Coronary artery (tissue), 2 donors: ENCODE data around the gene TCEAL7.
"Not testable (repeated sequence)": the region's sequence is repeated elsewhere in the genome, so short reads cannot be mapped to it uniquely, and the experiment has no call there.

Experiments
- DNase-seq: peaks from one replicate; pipeline ENCODE4 v3.0.0-alpha.2; 2017; ENCODE audit warnings: low spot score
- H3K27ac ChIP-seq, 2 donors: fragments of 200-600 bp; sonication (generic); one replicate each; pipeline ENCODE4 v1.5.1; 2016 to 2019
- H3K4me3 ChIP-seq: fragments of 200-600 bp; sonication (generic); 2 replicates; pipeline ENCODE4 v1.5.1; 2016; ENCODE audit warnings: mild to moderate bottlenecking, moderate library complexity
- TF ChIP-seq, protein P1 (sequence below): fragments of 200-600 bp; sonication (generic); IDR thresholded peaks from one replicate; pipeline ENCODE4 v1.5.1; 2019; ENCODE audit warnings: antibody characterized with exemption

TCEAL7 gene, protein sequence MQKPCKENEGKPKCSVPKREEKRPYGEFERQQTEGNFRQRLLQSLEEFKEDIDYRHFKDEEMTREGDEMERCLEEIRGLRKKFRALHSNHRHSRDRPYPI

DNA sequence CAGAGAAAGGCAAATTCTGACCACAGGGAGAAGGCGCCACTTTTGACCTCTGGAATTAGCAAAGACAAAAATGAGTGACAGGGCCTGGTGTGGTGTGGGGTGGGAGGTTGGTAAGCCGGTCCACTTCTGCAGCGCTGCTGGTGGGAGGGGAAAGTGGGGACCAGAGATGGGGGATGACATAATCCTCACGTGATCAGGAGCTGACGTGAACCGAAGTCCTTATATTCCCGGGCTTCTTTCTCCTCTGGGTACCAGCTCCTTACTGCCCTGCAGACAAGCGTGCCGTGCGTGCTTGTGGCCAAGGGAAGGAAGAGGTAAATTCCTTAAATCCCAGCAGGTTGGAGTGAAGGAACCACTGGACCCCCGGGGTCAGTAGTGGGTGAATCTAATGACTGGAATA, at the start of gene TCEAL7:
Gene TCEAL7 (plus strand): TSS at position 249 of the 400 bp plus-strand sequence. CDS start 1,165 bp downstream, outside the sequence.
- no peak within 1 kb of the TSS for H3K27ac ChIP-seq
- TF ChIP-seq, protein P1, sequence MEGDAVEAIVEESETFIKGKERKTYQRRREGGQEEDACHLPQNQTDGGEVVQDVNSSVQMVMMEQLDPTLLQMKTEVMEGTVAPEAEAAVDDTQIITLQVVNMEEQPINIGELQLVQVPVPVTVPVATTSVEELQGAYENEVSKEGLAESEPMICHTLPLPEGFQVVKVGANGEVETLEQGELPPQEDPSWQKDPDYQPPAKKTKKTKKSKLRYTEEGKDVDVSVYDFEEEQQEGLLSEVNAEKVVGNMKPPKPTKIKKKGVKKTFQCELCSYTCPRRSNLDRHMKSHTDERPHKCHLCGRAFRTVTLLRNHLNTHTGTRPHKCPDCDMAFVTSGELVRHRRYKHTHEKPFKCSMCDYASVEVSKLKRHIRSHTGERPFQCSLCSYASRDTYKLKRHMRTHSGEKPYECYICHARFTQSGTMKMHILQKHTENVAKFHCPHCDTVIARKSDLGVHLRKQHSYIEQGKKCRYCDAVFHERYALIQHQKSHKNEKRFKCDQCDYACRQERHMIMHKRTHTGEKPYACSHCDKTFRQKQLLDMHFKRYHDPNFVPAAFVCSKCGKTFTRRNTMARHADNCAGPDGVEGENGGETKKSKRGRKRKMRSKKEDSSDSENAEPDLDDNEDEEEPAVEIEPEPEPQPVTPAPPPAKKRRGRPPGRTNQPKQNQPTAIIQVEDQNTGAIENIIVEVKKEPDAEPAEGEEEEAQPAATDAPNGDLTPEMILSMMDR: no peak
- H3K4me3 ChIP-seq: peak within 1 kb of the TSS; percentile 52
- no peak for DNase-seq

DNA sequence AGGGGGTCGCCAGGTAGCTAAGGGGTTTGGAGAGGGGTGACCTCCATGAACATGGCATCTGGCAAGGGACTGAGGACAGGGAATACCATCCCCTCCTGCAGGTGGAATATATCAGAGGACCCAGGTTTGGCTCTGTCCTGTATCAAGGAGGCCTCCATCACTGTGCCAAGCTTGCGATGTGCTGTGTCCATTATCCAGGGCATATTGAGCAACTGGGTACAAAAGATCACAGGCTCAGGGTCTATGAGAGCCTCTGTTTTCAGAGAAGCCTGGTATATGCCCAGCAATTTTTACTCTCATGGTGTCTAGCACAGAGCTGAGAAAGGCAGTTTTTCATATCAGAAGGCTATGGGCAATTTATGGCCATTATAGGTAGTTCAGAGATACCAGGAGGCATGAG, 36.9 kb upstream of the TCEAL7 start:
- DNase-seq: no peak
- Histone ChIP-seq H3K27ac (no peak overlapping the region), H3K4me3 (no peak overlapping the region)
- TF ChIP-seq, protein P1: no peak

DNA sequence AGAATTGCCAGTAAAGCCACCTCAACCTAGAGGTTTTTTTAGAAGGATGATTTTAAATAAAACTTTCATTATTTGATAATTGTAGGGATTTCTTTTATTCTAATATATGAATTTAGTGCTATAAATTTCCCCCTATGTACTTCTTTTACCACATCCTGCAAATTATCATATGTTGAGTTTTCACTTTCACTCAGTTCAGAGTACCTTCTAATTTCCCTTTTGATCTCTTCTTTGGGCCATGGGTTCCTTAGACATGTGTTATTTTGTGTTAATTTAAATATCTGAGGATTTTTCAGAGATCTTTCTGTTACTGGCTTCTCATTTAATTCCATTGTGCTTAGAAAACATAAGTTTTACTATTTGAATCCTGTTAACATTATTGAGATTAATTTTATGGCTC, 25.3 kb upstream of the TCEAL7 start:
- no peak for DNase-seq
- no peak overlapping the region for H3K4me3 ChIP-seq
- TF ChIP-seq, protein P1: no peak
- no peak overlapping the region for H3K27ac ChIP-seq

DNA sequence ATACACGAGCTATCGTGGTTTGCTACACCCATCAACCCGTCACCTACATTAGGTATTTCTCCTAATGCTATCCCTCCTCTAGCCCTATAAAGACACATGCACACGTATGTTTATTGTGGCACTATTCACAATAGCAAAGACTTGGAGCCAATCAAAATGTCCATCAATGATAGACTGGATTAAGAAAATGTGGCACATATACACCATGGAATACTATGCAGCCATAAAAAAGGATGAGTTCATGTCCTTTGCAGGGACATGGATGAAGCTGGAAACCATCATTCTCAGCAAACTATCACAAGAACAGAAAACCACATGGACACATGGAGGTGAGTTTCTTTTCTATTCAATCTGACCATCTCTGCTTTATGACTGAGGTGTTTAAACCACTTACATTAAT, 24.4 kb upstream of the TCEAL7 start:
- DNase-seq, H3K4me3 ChIP-seq, H3K27ac ChIP-seq: not testable (repeated sequence)

DNA sequence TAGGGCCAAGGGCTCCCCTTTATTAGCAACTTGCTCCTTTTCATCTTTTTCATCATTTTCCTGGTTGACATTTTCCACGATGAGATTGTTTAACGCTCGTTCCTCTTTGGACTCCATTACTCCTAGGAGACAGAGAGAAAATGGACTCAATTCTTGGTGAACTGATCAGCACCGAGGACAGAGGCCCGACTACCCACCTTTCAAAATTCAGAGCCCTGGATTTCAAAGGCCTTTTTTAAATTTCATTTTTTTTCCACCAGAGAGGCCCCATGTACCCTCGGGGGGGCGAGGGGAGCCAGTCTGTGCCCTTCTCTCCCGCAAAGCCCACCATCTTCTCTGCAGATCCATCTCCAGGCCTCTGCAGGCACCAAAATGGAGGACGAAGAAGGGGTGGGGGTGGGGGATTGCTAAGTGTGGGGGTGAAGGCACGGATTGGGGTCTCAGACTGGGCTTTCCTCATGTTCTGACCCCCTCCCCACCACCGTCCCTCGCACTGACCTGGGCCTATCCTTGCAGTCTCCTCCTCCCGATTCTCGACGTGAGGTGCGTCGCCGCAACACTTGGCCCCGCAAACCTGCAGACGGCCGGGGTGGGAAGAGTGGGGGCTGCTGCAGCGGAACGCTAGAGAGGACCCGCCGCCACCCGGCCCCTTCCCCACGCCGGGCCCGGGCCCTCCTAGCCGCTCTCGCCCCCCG, 20.0 kb upstream of the TCEAL7 start:
- H3K4me3 ChIP-seq: peak overlapping the region; percentile 66
- no peak for DNase-seq
- H3K27ac ChIP-seq: no peak overlapping the region
- TF ChIP-seq, protein P1: no peak

DNA sequence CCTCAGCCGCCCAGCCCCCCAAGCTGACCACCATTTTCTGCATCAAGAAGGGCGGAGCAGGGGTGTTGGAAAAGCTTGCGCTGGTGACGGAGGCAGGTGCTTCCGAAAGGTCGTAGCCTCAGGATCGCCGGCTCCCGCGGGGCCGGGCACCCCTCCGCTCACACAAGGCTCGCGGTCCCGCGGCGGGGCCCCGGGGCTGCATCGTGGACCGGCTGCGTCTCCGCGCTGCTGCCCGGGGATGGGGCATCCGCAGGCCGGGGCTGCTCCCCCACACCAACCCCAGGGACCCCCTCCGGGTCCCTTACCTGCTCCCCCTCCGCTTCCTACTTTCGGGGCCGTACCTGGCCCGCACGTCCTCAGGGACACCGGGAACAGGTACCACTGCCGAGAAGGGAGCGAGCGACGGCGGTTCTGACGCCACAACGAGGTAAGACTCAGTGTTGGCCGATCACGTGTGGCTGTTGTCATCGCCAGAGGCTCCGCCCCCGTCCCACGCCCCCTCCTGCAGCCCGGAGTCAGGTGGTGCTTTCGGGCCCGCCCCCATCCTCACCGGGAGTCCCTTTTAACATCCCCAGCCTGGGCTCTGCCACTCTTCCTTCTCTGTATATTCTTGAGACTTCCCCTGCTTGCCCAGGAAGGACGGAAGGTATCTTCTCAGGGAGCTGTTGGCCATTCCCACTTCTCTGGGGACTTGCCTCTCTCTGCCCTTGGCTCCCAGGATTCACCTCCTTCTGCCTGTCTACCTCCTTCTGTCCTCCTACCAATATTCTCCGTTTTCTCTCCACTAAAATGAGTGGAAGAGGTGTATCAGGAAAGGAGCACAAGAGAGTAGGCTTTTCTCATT, 19.3 kb upstream of the TCEAL7 start, which contains the start of gene BEX2:
Gene BEX2 (minus strand): TSS at position 436 of the 844 bp plus-strand sequence. CDS start 1,014 bp downstream, outside the sequence.
- no peak for DNase-seq
- Histone ChIP-seq H3K27ac (no peak within 1 kb of the TSS), H3K4me3 (peak within 1 kb of the TSS; percentile 66)
- TF ChIP-seq, protein P1: no peak

DNA sequence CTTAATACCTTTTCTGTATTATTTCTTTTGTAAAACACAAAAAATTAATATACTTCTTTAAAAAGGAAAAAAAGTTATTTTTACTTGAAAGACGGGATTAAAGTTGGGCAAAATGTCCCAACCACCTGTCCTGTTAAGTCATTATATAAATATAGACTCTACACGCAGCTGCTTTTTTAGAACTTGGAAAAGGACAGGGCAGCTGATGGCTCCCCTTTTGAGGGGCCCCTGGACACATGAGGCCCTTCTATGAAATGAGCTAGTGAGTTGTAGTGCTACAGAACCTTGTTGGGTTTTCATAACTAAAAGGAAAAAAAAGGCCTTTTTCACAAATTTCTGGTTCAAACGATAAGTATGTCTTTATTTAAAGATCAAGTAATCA, 18.6 kb upstream of the TCEAL7 start:
- TF ChIP-seq, protein P1: no peak
- Histone ChIP-seq H3K27ac (no peak overlapping the region), H3K4me3 (no peak overlapping the region)
- DNase-seq: no peak
